HG03354 (cell line): ENCODE measurements around the gene LUZP1.

Experiments used
- ATAC-seq: cut with Tn5 transposase; IDR thresholded peaks from one replicate; pipeline ENCODE4 v1.9.1; 2021; ENCODE audit warnings: mild to moderate bottlenecking; ENCODE audit not compliant: unreplicated experiment, poor library complexity, severe bottlenecking

LUZP1 gene

GRCh38 chr1:23122023-23122748 lies 46.5 kb downstream of the LUZP1 start:
- no peak for ATAC-seq

GRCh38 chr1:23120383-23120782 lies 48.3 kb downstream of the LUZP1 start:
- no peak for ATAC-seq

- ATAC-seq, result no peak
These were observed 49.5 kb downstream of the LUZP1 start for GRCh38 chr1:23118957-23119792.

GRCh38 chr1:23118407-23118806 lies 50.2 kb downstream of the LUZP1 start:
- no peak for ATAC-seq

GRCh38 chr1:23116921-23117699 lies 51.5 kb downstream of the LUZP1 start:
- ATAC-seq, result no peak

GRCh38 chr1:23116216-23116836 lies 52.3 kb downstream of the LUZP1 start:
- ATAC-seq, result no peak

- no peak for ATAC-seq
These were observed 54.1 kb downstream of the LUZP1 start for GRCh38 chr1:23114424-23115079.

- no peak for ATAC-seq
These were observed 56.8 kb downstream of the LUZP1 start for GRCh38 chr1:23111600-23112535.

- ATAC-seq, result no peak
These were observed 58.3 kb downstream of the LUZP1 start for GRCh38 chr1:23110391-23110790.

GRCh38 chr1:23108918-23109533 lies 59.6 kb downstream of the LUZP1 start:
- no peak for ATAC-seq

- no peak for ATAC-seq
These were observed 65.4 kb downstream of the LUZP1 start for GRCh38 chr1:23103001-23103889.

GRCh38 chr1:23102289-23102688 lies 66.4 kb downstream of the LUZP1 start:
- ATAC-seq, result no peak

- ATAC-seq, result no peak
These were observed 66.8 kb downstream of the LUZP1 start for GRCh38 chr1:23101887-23102286.

GRCh38 chr1:23101101-23101827 lies 67.4 kb downstream of the LUZP1 start:
- ATAC-seq, result no peak

- ATAC-seq, result no peak
These were observed 68.4 kb downstream of the LUZP1 start for GRCh38 chr1:23100074-23100748.

- ATAC-seq, result no peak
These were observed 69.5 kb downstream of the LUZP1 start for GRCh38 chr1:23099171-23099536.
